Liver (tissue), 9 donors: ENCODE measurements around the gene DEFB113. TPM values are rescaled to one million over a fixed set of nuclear protein-coding genes. Genes with fewer than 3 reads are reported as not detected.
"Not testable (repeated sequence)": the region's sequence is repeated elsewhere in the genome, so short reads cannot be mapped to it uniquely, and the experiment has no call there.

ENCODE experiments used
- DNase-seq: peaks from one replicate; pipeline ENCODE4 v3.0.0-alpha.2; 2017; ENCODE audit warnings: low spot score
- H3K27ac ChIP-seq, 2 donors: one replicate each; pipeline ENCODE4 v1.7.0; 2013; ENCODE audit warnings: inconsistent platforms in 2 of 2, low read length in 2 of 2, control low read depth in 1 of 2, low read depth in 1 of 2, mild to moderate bottlenecking in 1 of 2
- H3K27me3 ChIP-seq, 4 donors: one replicate each; pipeline versions ENCODE4 v1.6.1 to v1.7.0; 2013; ENCODE audit warnings: low read length in 3 of 4, inconsistent platforms in 1 of 4, mild to moderate bottlenecking in 1 of 4, moderate library complexity in 1 of 4; ENCODE audit not compliant: control insufficient read depth in 4 of 4, insufficient read depth in 4 of 4
- H3K36me3 ChIP-seq, 4 donors: one replicate each; pipeline versions ENCODE4 v1.6.1 to v1.7.0; 2013; ENCODE audit warnings: low read length in 3 of 4, mild to moderate bottlenecking in 3 of 4, low read depth in 1 of 4, moderate library complexity in 1 of 4; ENCODE audit not compliant: control insufficient read depth in 4 of 4, insufficient read depth in 3 of 4
- H3K4me1 ChIP-seq, 4 donors: one replicate each; pipeline versions ENCODE4 v1.6.1 to v1.7.0; 2013; ENCODE audit warnings: low read length in 3 of 4, mild to moderate bottlenecking in 3 of 4, moderate library complexity in 1 of 4; ENCODE audit not compliant: control insufficient read depth in 4 of 4, insufficient read depth in 4 of 4
- H3K4me3 ChIP-seq, 3 donors: one replicate each; pipeline versions ENCODE4 v1.6.1 to v1.7.0; 2013; ENCODE audit warnings: low read length in 3 of 3, control low read depth in 1 of 3, low read depth in 1 of 3, mild to moderate bottlenecking in 1 of 3
- H3K9ac ChIP-seq, 2 donors: one replicate each; pipeline ENCODE4 v1.7.0; 2013; ENCODE audit warnings: low read length in 2 of 2, mild to moderate bottlenecking in 2 of 2, moderate library complexity in 2 of 2, control low read depth in 1 of 2, low read depth in 1 of 2
- H3K9me3 ChIP-seq, 4 donors: one replicate each; pipeline versions ENCODE4 v1.6.1 to v1.7.0; 2013; ENCODE audit warnings: low read length in 3 of 4; ENCODE audit not compliant: control insufficient read depth in 4 of 4
- ATF3 ChIP-seq: IDR thresholded peaks from 2 replicates; pipeline ENCODE4 v1.6.1; 2016; ENCODE audit warnings: antibody characterized with exemption
- CTCF ChIP-seq: fragments of 150-350 bp; IDR thresholded peaks from 2 replicates; pipeline ENCODE4 v1.5.1; 2017; ENCODE audit warnings: improper control_type of control experiment, low read depth, low read length; ENCODE audit not compliant: missing input control
- EGR1 ChIP-seq, 2 donors: IDR thresholded peaks; 2 replicates each; pipeline ENCODE4 v1.6.1; 2016 to 2018; ENCODE audit warnings: antibody characterized with exemption in 2 of 2, low read depth in 2 of 2
- FOXA1 ChIP-seq: IDR thresholded peaks from 2 replicates; pipeline ENCODE4 v1.6.1; 2016; ENCODE audit warnings: antibody characterized with exemption
- FOXA2 ChIP-seq: IDR thresholded peaks from 2 replicates; pipeline ENCODE4 v1.6.1; 2016; ENCODE audit warnings: antibody characterized with exemption
- GABPA ChIP-seq, 2 donors: IDR thresholded peaks in 1 of 2; conservative IDR thresholded peaks in 1 of 2; 2 replicates each; pipeline ENCODE4 v1.6.1; 2016; ENCODE audit warnings: antibody characterized with exemption in 2 of 2, mild to moderate bottlenecking in 1 of 2, moderate library complexity in 1 of 2
- HNF4A ChIP-seq, 2 donors: conservative IDR thresholded peaks; 2 replicates each; pipeline ENCODE4 v1.6.1; 2016; ENCODE audit warnings: antibody characterized with exemption in 2 of 2, mild to moderate bottlenecking in 2 of 2
- HNF4G ChIP-seq: IDR thresholded peaks from 2 replicates; pipeline ENCODE4 v1.6.1; 2016; ENCODE audit warnings: antibody characterized with exemption
- JUND ChIP-seq, 2 donors: IDR thresholded peaks; 2 replicates each; pipeline ENCODE4 v1.6.1; 2016; ENCODE audit warnings: antibody characterized with exemption in 2 of 2
- MAX ChIP-seq: IDR thresholded peaks from 2 replicates; pipeline ENCODE4 v1.6.1; 2016; ENCODE audit warnings: antibody characterized with exemption
- NR2F2 ChIP-seq: IDR thresholded peaks from 2 replicates; pipeline ENCODE4 v1.6.1; 2016; ENCODE audit warnings: antibody characterized with exemption
- RAD21 ChIP-seq, 2 donors: IDR thresholded peaks; 2 replicates each; pipeline ENCODE4 v1.6.1; 2016; ENCODE audit warnings: antibody characterized with exemption in 2 of 2, mild to moderate bottlenecking in 2 of 2
- REST ChIP-seq: IDR thresholded peaks from 2 replicates; pipeline ENCODE4 v1.6.1; 2016; ENCODE audit warnings: antibody characterized with exemption, mild to moderate bottlenecking
- RXRA ChIP-seq, 2 donors: IDR thresholded peaks; 2 replicates each; pipeline ENCODE4 v1.6.1; 2017 to 2018; ENCODE audit warnings: antibody characterized with exemption in 2 of 2, mild to moderate bottlenecking in 1 of 2
- SP1 ChIP-seq: IDR thresholded peaks from 2 replicates; pipeline ENCODE4 v1.6.1; 2018; ENCODE audit warnings: antibody characterized with exemption, mild to moderate bottlenecking
- TAF1 ChIP-seq: conservative IDR thresholded peaks from 2 replicates; pipeline ENCODE4 v1.6.1; 2016; ENCODE audit warnings: antibody characterized with exemption, mild to moderate bottlenecking
- YY1 ChIP-seq: IDR thresholded peaks from 2 replicates; pipeline ENCODE4 v1.6.1; 2016; ENCODE audit warnings: antibody characterized with exemption, mild to moderate bottlenecking
- ZBTB33 ChIP-seq: IDR thresholded peaks from 2 replicates; pipeline ENCODE4 v1.6.1; 2016; ENCODE audit warnings: antibody characterized with exemption
- WGBS: extraction: QIAGEN DNeasy Blood & Tissue Kit; methylation state at CpG from one replicate; pipeline ENCODE4 v1.1.7; 2013; 5-methylcytosine and 5-hydroxymethylcytosine counted together
- polyA plus RNA-seq, 2 donors: library from polyadenylated mRNA; stranded (reverse) in 1 of 2; unstranded in 1 of 2; fragments of 200-250 nt in 1 of 2; fragments of >200 nt in 1 of 2; fragmentation: Nextera tagmentation in 1 of 2; extraction: Ambion mirVana in 1 of 2; gene quantifications; one replicate each; pipeline versions ENCODE4 v1.2.1 to v1.2.3, GENCODE V29; 2013 to 2015
- total RNA-seq, 2 donors: library from RNA; depleted of rRNA; stranded (reverse); fragments of >200 nt; gene quantifications; one replicate each; pipeline ENCODE4 v1.2.3, GENCODE V29; 2014
- donor health status: healthy.
- donor health status: healthy.
- donor health status: healthy.
- donor health status: healthy.
- donor health status: healthy.

DEFB113 gene
- total and polyA plus RNA-seq, 4 donors = not detected

- TF ChIP-seq JUND (IDR thresholded peaks at IDR 0.05) = no peak
- TF ChIP-seq RXRA (IDR thresholded peaks at IDR 0.05) = no peak
- TF ChIP-seq ZBTB33 = no peak
- no peak for TF ChIP-seq REST
- no peak for TF ChIP-seq FOXA2
- TF ChIP-seq FOXA1 = no peak
- TF ChIP-seq SP1 = no peak
- TF ChIP-seq TAF1 = no peak
- TF ChIP-seq GABPA (IDR thresholded peaks at IDR 0.05 in 1 of 2, conservative IDR thresholded peaks at IDR 0.05 in 1 of 2) = no peak
- TF ChIP-seq MAX = no peak
- no peak for TF ChIP-seq HNF4A (conservative IDR thresholded peaks at IDR 0.05)
- no peak for TF ChIP-seq CTCF
- TF ChIP-seq HNF4G = no peak
- no peak for TF ChIP-seq RAD21 (IDR thresholded peaks at IDR 0.05)
- TF ChIP-seq EGR1 (IDR thresholded peaks at IDR 0.05; ENCODE audit: low read depth in 2 of 2) = no peak
- no peak for TF ChIP-seq ATF3
- no peak for TF ChIP-seq YY1
- TF ChIP-seq NR2F2 = no peak
- H3K4me3 ChIP-seq = no peak overlapping the region
- H3K27ac ChIP-seq = no peak overlapping the region
- H3K36me3 ChIP-seq = no peaks in the 10 kb centered on the region
- DNase-seq = no peak
- H3K4me1 ChIP-seq = no peaks in the 10 kb centered on the region
- H3K9me3 ChIP-seq = no peaks in the 10 kb centered on the region
- H3K9ac ChIP-seq = no peak overlapping the region
- WGBS = 92% methylated on average over 2 of the region's 2 CpGs
- H3K27me3 ChIP-seq = no peaks in the 10 kb centered on the region
Measured at GRCh38 chr6:49946835-49947234, 22.6 kb downstream of the DEFB113 start.

- not testable (repeated sequence) for H3K27me3 ChIP-seq, H3K9ac ChIP-seq, H3K4me1 ChIP-seq, H3K36me3 ChIP-seq, H3K27ac ChIP-seq, DNase-seq, H3K9me3 ChIP-seq, H3K4me3 ChIP-seq
- WGBS = 82% methylated on average over 3 of the region's 3 CpGs
Measured at GRCh38 chr6:49944068-49944467, 25.4 kb downstream of the DEFB113 start.
